Tibial artery (tissue), 4 donors: ENCODE measurements around the gene SAMD9.

Source experiments
- DNase-seq, 2 donors: peaks; one replicate each; pipeline ENCODE4 v3.0.0-alpha.2; 2019
- H3K27ac ChIP-seq, 2 donors: fragments of 200-600 bp; sonication (generic) in 1 of 2; 1 replicate in 1 of 2; 2 replicates in 1 of 2; pipeline ENCODE4 v1.5.1; 2018 to 2019; ENCODE audit warnings: mild to moderate bottlenecking in 1 of 2
- H3K27me3 ChIP-seq, 2 donors: fragments of 200-600 bp; sonication (generic) in 1 of 2; one replicate each; pipeline versions ENCODE4 v1.5.1 to v1.6.0; 2016 to 2019
- H3K36me3 ChIP-seq, 3 donors: fragments of 200-600 bp; sonication (generic) in 2 of 3; one replicate each; pipeline ENCODE4 v1.5.1; 2016 to 2019; ENCODE audit warnings: mild to moderate bottlenecking in 2 of 3
- H3K4me1 ChIP-seq, 4 donors: fragments of 200-600 bp; sonication (generic) in 2 of 4; 1 replicate in 3 of 4; 2 replicates in 1 of 4; pipeline ENCODE4 v1.5.1; 2016 to 2019
- H3K4me3 ChIP-seq, 2 donors: fragments of 200-600 bp; sonication (generic) in 1 of 2; 1 replicate in 1 of 2; 2 replicates in 1 of 2; pipeline ENCODE4 v1.5.1; 2018 to 2019; ENCODE audit warnings: mild to moderate bottlenecking in 2 of 2
- H3K9me3 ChIP-seq, 3 donors: fragments of 200-600 bp; sonication (generic) in 1 of 3; one replicate each; pipeline ENCODE4 v1.5.1; 2016 to 2019
- CTCF ChIP-seq, 2 experiments: fragments of 200-600 bp in 1 of 2; fragments of 450-650 bp in 1 of 2; IDR thresholded peaks; one replicate each; pipeline ENCODE4 v1.5.1; 2017 to 2019; ENCODE audit warnings: antibody characterized with exemption in 2 of 2, mild to moderate bottlenecking in 1 of 2, moderate library complexity in 1 of 2
- intact Hi-C: fragments of 100-400 bp; cut with DNase I; formaldehyde crosslinking; loops from one replicate; pipeline ENCODE4 v1.15.0; 2023; ENCODE audit warnings: low total_unique reads

SAMD9 gene

GRCh38 chr7:93120592-93121549 lies 3.1 kb upstream of the SAMD9 start:
- intact Hi-C loops: no loop called here
- Histone ChIP-seq H3K27me3 (no peaks in the 10 kb centered on the region), H3K4me1 (peaks cover 0 to 25% (median 9%) of the 10 kb centered on the region in 4 donors), H3K4me3 (no peak overlapping the region), H3K36me3 (no peaks in the 10 kb centered on the region), H3K27ac (no peak overlapping the region), H3K9me3 (peaks cover 0 to 8% (median 0%) of the 10 kb centered on the region in 3 donors)
- DNase-seq: no peak
- TF ChIP-seq CTCF (IDR thresholded peaks at IDR 0.05): no peak

GRCh38 chr7:93119191-93119905 lies 1.6 kb upstream of the SAMD9 start:
- DNase-seq: no peak
- Histone ChIP-seq H3K9me3 (peaks cover 0 to 8% (median 0%) of the 10 kb centered on the region in 3 donors), H3K27ac (peak overlapping the region in 1 of 2 donors; percentile 64), H3K4me1 (peaks cover 0 to 30% (median 9%) of the 10 kb centered on the region in 4 donors), H3K4me3 (no peak overlapping the region), H3K36me3 (peaks cover 0 to 5% (median 2%) of the 10 kb centered on the region in 3 donors), H3K27me3 (no peaks in the 10 kb centered on the region)
- no peak for TF ChIP-seq CTCF (IDR thresholded peaks at IDR 0.05)
- intact Hi-C loops: no loop called here

DNA sequence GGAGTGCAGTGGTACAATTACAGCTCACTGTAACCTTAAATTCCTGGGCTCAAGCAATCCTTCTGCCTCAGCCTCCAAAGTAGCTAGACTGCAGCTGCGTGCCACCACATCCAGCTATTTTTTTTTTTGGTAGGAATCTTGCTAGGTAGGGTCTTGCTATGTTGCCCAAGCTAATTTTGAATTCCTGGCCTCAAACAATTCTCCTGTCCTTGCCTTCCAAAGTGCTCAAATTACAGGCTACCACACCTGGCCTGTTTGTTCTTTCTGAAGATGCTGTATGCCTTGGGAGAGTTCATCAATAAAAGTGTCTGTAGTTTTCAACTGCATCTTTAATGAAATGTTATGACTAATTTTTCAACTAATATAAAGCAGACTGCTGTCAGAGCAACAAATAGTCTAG lies 452 bp downstream of the SAMD9 start:
- H3K36me3 ChIP-seq: peaks cover 4 to 15% (median 9%) of the 10 kb centered on the region in 3 donors
- peak overlapping the region; percentile 50 to 52 for H3K4me3 ChIP-seq
- H3K27me3 ChIP-seq: no peaks in the 10 kb centered on the region
- peaks cover 0 to 30% (median 9%) of the 10 kb centered on the region in 4 donors for H3K4me1 ChIP-seq
- peak overlapping the region; percentile 64 to 65 for H3K27ac ChIP-seq
- TF ChIP-seq CTCF (IDR thresholded peaks at IDR 0.05): no peak
- peaks cover 0 to 18% (median 0%) of the 10 kb centered on the region in 3 donors for H3K9me3 ChIP-seq
- intact Hi-C loops: no loop called here
- no peak for DNase-seq

GRCh38 chr7:93115796-93116195 lies 2.0 kb downstream of the SAMD9 start:
- intact Hi-C loops: no loop called here
- no peak overlapping the region for H3K27ac ChIP-seq
- peaks cover 0 to 30% (median 9%) of the 10 kb centered on the region in 4 donors for H3K4me1 ChIP-seq
- H3K36me3 ChIP-seq: peaks cover 4 to 25% (median 14%) of the 10 kb centered on the region in 3 donors
- H3K4me3 ChIP-seq: no peak overlapping the region
- no peak for DNase-seq
- no peaks in the 10 kb centered on the region for H3K27me3 ChIP-seq
- H3K9me3 ChIP-seq: peaks cover 0 to 27% (median 0%) of the 10 kb centered on the region in 3 donors
- TF ChIP-seq CTCF (IDR thresholded peaks at IDR 0.05): no peak

DNA sequence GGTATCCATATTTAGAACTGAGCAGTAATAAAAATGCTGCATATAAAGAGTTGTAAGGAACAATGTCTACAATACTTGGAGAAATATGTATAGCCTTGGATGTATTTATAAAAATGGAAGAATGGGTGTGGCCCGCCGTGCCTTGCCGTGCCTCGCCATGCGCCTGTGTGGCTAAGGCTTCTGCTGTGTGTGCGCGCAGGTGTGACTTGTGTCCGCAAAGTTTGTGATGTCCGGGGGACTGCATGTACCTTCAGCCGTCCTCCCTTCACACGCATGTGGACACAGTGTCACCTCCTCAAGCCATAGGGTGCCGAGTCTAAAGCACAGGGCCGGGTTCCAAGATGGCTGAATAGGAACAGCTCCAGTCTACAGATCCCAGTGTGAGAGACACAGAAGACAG lies 9.8 kb downstream of the SAMD9 start:
- no peak for TF ChIP-seq CTCF (IDR thresholded peaks at IDR 0.05)
- Histone ChIP-seq H3K27me3 (no peaks in the 10 kb centered on the region), H3K36me3 (peaks cover 51 to 82% (median 82%) of the 10 kb centered on the region in 3 donors), H3K9me3 (peaks cover 24 to 92% (median 56%) of the 10 kb centered on the region in 3 donors), H3K27ac (no peak overlapping the region), H3K4me1 (no peaks in the 10 kb centered on the region), H3K4me3 (no peak overlapping the region)
- DNase-seq: no peak
- intact Hi-C loops: no loop called here
